Cerebellar cortex (tissue), 1 donor: Measurements from ENCODE around the gene ELL.
A peak's percentile ranks its signal among the peaks of the same experiment; 100 is the strongest.

ENCODE experiments used
- DNase-seq: peaks from one replicate; pipeline ENCODE4 v3.0.0-alpha.2; 2015; ENCODE audit warnings: low spot score

The ELL gene

GRCh38 chr19:18488838-18489626 is 32.8 kb downstream of the ELL start:
- peak; percentile 83 for DNase-seq

GRCh38 chr19:18488403-18488723 is 33.5 kb downstream of the ELL start:
- no peak for DNase-seq

DNA sequence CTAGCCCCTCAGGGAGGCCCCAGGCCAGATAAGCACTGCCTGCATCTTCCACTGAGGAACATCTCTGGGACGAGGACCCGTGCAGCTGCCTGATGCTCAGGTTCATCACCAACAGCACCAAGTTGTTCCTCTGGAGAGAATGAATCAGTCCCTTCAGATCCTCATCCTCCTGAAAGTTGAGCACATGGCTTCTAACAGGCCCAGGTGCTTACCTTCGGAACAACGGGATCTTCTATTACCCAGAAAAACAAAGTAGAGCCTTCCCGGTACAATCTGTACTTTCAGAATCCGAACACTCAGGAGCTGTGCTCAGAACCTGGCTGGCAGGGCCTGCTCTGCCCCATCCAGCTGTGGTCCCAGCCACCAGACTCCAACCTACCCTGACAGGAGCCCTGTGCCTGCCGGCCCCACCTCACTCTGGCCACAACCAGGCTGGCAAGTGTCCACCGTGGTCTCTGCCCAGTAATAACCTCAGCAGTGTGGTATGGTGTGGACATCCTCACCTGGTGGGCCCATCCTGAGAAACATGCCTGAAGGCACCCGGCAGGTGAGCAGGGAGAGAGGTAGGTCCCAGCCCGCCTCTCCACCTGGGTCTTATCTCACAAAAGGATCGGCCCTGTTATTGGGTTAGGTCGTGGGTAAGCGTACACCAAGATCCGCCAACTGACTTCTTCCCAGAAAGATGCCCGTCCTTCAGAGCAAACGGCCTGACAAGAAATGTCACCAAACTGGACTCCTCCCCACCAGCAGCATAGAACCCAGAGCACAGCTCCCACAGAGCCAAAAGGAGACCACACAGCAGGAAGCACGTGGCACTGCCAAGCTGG is 34.1 kb downstream of the ELL start:
- peak; percentile 79 for DNase-seq

DNA sequence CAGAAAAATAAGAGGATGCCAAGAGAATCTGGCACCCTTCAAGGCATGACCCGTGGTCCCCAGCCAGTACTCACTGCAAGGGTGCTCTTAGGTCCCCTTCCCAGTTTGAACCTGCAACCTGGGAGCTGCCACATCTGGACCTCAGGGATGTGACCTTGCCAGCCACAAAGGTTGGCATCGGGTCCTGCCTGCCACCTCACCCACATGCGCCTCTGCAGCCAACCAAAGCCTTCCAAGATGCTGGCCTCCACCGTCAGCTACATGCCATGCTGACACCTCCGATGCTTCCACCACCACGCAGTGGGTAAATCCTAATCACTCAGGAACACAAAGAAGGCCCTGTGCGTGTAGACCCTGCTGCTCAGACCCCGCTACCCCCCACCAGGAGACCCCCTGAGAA is 35.1 kb downstream of the ELL start:
- DNase-seq, result no peak

GRCh38 chr19:18484992-18485391 is 36.9 kb downstream of the ELL start:
- DNase-seq, result no peak

DNA sequence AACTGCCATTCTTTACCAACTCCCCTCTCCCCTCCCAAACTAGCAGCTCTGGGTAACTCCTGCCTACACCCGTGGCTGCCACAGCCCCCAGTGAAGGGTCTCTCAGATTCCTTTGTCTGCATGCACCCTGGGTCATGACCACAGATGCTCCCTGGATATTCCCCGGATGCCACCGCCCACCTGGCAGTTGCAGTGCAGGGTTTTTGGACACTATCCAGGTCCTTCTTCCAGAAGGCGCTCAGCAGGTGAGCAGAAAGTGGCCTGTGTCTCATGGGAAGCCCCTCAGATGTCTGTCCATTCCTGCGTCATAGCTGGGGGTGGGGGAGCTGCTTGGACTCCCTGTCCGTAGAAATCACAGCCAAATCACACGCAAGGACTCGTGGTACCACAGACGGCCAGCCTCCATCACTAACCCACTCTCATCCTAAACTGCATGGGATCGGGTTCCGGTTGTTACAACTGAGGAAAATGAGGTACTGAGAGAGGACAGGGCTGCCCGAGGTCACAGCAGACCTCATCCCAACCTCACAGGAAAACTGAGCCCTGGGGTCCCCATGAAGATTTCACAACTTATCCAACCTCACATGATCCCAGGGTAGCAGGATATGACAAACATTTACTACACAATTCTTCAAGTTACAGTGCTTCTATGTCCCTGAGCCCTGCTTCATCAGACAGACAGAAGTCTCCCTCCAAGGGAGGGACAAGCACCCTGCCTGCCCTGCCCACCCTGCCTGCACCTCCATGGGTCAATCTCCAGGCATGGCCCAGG is 38.6 kb downstream of the ELL start:
- DNase-seq, result no peak

DNA sequence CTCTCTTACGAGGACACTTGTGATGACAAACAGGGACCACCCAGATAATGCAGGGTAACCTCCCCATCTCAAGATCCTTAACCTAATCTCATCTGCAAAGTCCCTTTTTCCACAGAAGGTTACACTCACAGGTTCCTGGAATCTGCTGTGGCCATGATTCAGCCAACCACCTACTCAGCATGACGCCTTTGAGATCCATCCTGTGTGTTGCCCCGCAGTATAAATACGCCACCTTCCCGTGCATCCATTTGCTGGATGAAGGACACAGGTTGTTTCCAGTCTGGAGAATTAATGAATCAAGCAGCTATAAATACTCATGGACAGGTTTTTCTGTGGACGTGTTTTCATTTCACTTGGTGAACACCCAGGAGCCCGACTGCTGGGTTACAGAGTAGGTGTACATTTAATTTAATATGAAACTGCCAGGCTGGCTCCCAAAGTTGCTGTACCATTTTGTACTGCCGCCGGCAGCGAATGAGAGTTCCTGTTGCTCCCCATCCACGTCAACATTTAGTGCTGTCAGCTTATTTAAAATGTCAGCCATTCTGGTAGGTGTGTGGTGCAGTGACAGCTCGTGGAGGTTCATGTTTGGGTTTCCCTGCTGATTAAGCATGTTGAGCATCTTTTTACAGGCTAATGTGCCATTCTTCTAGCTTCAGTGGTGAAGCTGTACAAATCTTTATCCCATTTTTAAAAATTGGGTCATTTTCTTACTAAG is 40.2 kb downstream of the ELL start:
- DNase-seq, result no peak

GRCh38 chr19:18480006-18480691 is 41.7 kb downstream of the ELL start:
- peak; percentile 95 for DNase-seq

- no peak for DNase-seq
These were observed 43.1 kb downstream of the ELL start for GRCh38 chr19:18478545-18479311.

GRCh38 chr19:18477974-18478373 is 43.9 kb downstream of the ELL start:
- DNase-seq, result no peak

DNA sequence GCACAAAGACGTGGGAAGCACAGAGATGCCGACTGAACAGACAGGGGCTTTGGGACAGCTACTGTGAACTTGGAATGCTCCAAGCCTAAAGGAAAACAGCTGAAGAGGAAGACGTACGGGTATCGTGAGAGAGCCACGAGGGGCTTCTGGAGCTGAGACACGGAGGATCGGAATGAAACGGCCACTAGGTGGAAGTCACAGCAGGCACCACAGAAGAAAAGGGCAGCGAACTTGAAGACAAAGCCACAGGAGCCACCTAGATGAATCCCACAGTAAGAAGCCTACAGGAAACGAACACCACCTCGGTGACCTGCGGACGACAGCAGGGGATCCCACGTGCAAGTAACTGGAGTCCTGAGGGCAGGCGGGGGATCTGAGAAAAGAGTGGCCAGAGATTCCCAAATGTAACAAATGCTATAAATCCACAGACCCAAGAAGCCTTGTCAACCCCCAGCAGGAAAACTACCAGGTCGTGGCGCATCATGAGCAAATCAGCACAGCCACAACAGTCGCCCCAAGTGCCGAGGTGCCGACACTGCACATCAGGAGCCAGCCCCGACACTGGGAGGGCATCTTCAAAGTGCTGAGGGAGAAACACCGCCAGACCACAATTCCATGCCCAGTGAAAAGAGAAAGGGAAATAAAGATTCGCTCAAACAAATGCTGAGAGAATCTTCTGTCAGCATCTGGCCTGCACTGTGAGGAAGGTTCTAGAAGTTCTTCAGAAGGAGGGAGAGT is 44.7 kb downstream of the ELL start:
- no peak for DNase-seq

- no peak for DNase-seq
These were observed 45.3 kb downstream of the ELL start for GRCh38 chr19:18476507-18477041.

DNA sequence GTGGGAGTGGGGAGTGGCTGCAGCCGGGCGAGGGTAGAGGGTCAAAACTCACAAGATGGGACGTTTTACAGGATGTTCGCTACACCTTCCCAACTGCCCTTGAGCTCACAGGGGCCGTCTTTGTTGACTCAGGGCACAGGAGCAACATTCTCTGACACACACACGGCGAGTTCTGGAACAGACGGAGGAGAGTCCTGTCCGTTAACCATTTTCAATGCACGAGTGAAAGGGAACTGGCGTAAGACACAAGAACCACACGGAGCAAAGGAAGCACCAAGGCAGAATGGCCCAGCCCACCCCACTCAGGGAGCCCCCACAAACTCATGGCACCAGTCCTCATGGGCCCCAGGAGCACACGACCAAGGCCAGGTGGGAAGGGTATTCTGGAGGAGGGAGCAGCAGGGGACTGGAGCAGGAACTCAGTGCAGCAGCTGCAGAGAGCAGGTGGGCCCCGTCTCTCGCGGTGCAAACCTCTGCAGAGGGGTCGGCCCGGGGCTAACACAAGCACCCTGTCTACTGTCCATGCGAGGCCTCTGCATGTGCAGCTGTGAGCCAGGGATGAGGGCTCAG is 46.0 kb downstream of the ELL start:
- DNase-seq, result no peak

GRCh38 chr19:18475004-18475453 is 46.8 kb downstream of the ELL start:
- no peak for DNase-seq

GRCh38 chr19:18474366-18474887 is 47.4 kb downstream of the ELL start:
- no peak for DNase-seq

- DNase-seq, result no peak
These were observed 48.2 kb downstream of the ELL start for GRCh38 chr19:18473706-18474087.

DNA sequence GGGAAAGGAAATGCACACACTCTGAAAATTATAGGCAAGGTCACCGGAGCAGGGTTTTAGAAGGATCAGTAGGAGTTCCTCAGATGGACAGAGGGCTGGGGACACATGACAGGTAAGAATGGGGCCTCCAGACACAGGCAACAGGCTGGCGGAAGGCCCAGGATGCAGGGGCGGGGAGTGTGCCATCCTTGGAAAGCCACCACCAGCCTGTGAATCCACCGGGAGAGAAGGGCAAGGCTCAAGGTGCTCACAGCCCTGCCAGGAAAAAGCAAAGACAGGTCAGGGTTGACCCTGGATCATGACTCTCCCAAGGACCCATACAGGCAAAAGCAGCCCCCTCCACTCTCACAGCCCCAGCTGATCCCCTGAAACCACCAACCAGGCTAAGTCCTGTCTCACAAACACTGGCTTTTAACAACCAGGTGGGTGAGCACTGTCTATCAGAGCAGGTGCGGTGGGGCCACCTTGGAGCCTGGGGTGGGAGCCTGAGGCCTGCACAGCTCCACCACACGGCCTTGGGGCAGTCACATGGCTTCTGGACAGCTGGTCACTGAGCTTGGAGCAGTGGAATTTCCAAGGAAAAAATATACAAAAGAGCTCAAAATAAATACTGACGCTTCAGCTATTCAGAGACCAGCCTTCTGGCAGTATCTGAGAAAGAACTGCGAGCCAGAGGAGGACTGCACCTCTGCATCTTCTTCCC is 48.7 kb downstream of the ELL start:
- DNase-seq, result peak; percentile 64

- DNase-seq, result no peak
These were observed 51.1 kb downstream of the ELL start for GRCh38 chr19:18470787-18471186.
